GM23338 (cell line): ENCODE measurements around the gene SCAANT1. TPM values are rescaled to one million over a fixed set of nuclear protein-coding genes. Genes with fewer than 3 reads are reported as not detected.

Experiments
- ATAC-seq: fragments of 200-7000 bp; cut with Tn5 transposase; 3 replicates; pipeline ENCODE4 v1.9.1; 2020
- DNase-seq: peaks from one replicate; pipeline ENCODE4 v3.0.0-alpha.2; 2015; ENCODE audit warnings: low spot score
- H2AFZ ChIP-seq: fragments of 200-600 bp; sonication (generic); 2 replicates; pipeline ENCODE4 v1.8.0; 2016; ENCODE audit warnings: antibody characterized with exemption, mild to moderate bottlenecking, moderate library complexity
- H3F3A ChIP-seq: fragments of 200-600 bp; sonication (generic); replicated peaks from 2 replicates; pipeline ENCODE4 v1.8.0; 2017; ENCODE audit warnings: antibody characterized with exemption, mixed run types, low read depth
- H3K27ac ChIP-seq: fragments of 200-600 bp; sonication (generic); 2 replicates; pipeline ENCODE4 v1.6.1; 2016; ENCODE audit warnings: low read depth
- H3K27me3 ChIP-seq: fragments of 200-600 bp; sonication (generic); 2 replicates; pipeline ENCODE4 v1.8.0; 2016; ENCODE audit warnings: mild to moderate bottlenecking, mixed run types, moderate library complexity; ENCODE audit not compliant: insufficient read depth
- H3K36me3 ChIP-seq: fragments of 200-600 bp; sonication (generic); 2 replicates; pipeline ENCODE4 v1.8.0; 2016; ENCODE audit warnings: mild to moderate bottlenecking; ENCODE audit not compliant: insufficient read depth
- H3K4me1 ChIP-seq: fragments of 200-600 bp; sonication (generic); 2 replicates; pipeline ENCODE4 v1.8.0; 2016; ENCODE audit warnings: mild to moderate bottlenecking, moderate library complexity; ENCODE audit not compliant: insufficient read depth
- H3K4me2 ChIP-seq: fragments of 200-600 bp; sonication (generic); 2 replicates; pipeline ENCODE4 v1.7.1; 2017; ENCODE audit warnings: mixed run types
- H3K4me3 ChIP-seq: fragments of 200-600 bp; sonication (generic); 2 replicates; pipeline ENCODE4 v1.6.1; 2016; ENCODE audit warnings: mixed run types
- H3K79me2 ChIP-seq: fragments of 200-600 bp; sonication (generic); replicated peaks from 2 replicates; pipeline ENCODE4 v1.8.0; 2017; ENCODE audit warnings: mild to moderate bottlenecking; ENCODE audit not compliant: insufficient read depth
- H3K9me2 ChIP-seq: fragments of 200-600 bp; sonication (generic); 2 replicates; pipeline ENCODE4 v1.8.0; 2017; ENCODE audit not compliant: insufficient read depth
- H4K20me1 ChIP-seq: fragments of 200-600 bp; sonication (generic); replicated peaks from 2 replicates; pipeline ENCODE4 v1.8.0; 2017; ENCODE audit warnings: mild to moderate bottlenecking; ENCODE audit not compliant: insufficient read depth
- H3K27ac Mint-ChIP-seq: 2 replicates; pipeline ENCODE4 v1.8.0; 2020; ENCODE audit warnings: inconsistent platforms, mild to moderate bottlenecking, moderate library complexity, mixed read lengths
- H3K27me3 Mint-ChIP-seq: 3 replicates; pipeline ENCODE4 v1.8.0; 2022; ENCODE audit warnings: low read depth, mild to moderate bottlenecking, moderate library complexity, mixed read lengths, inconsistent platforms; ENCODE audit not compliant: insufficient read depth, poor library complexity
- H3K36me3 Mint-ChIP-seq: 3 replicates; pipeline ENCODE4 v1.8.0; 2021; ENCODE audit warnings: low read depth, mild to moderate bottlenecking, inconsistent platforms, moderate library complexity, mixed read lengths
- H3K4me1 Mint-ChIP-seq: 3 replicates; pipeline ENCODE4 v1.8.0; 2020; ENCODE audit warnings: mild to moderate bottlenecking, inconsistent platforms, mixed read lengths
- H3K4me3 Mint-ChIP-seq: 3 replicates; pipeline ENCODE4 v1.8.0; 2021; ENCODE audit warnings: moderate library complexity, mild to moderate bottlenecking, inconsistent platforms, mixed read lengths
- H3K9me3 Mint-ChIP-seq: 3 replicates; pipeline ENCODE4 v1.8.0; 2020; ENCODE audit warnings: moderate library complexity, mild to moderate bottlenecking, inconsistent platforms, mixed read lengths
- ETS1 ChIP-seq: IDR thresholded peaks from 2 replicates; pipeline ENCODE4 v1.6.1; 2016; ENCODE audit warnings: antibody characterized with exemption
- EZH2 ChIP-seq: fragments of 200-600 bp; sonication (generic); IDR thresholded peaks from one replicate; pipeline ENCODE4 v1.8.0; 2017; ENCODE audit warnings: antibody characterized with exemption, mild to moderate bottlenecking, low read depth; ENCODE audit not compliant: unreplicated experiment
- EZH2phosphoT487 ChIP-seq: fragments of 200-600 bp; sonication (generic); IDR thresholded peaks from one replicate; pipeline ENCODE4 v1.8.1; 2018; ENCODE audit warnings: antibody characterized with exemption; ENCODE audit not compliant: unreplicated experiment
- JUNB ChIP-seq: IDR thresholded peaks from one replicate; pipeline ENCODE4 v1.6.1; 2016; ENCODE audit warnings: antibody characterized with exemption; ENCODE audit not compliant: unreplicated experiment
- NANOG ChIP-seq: IDR thresholded peaks from 2 replicates; pipeline ENCODE4 v1.6.1; 2016; ENCODE audit warnings: antibody characterized with exemption, borderline replicate concordance
- POLR2AphosphoS5 ChIP-seq: IDR thresholded peaks from 2 replicates; pipeline ENCODE4 v1.6.1; 2016; ENCODE audit warnings: antibody characterized with exemption, low read depth
- REST ChIP-seq: IDR thresholded peaks from one replicate; pipeline ENCODE4 v1.6.1; 2018; ENCODE audit warnings: antibody characterized with exemption; ENCODE audit not compliant: unreplicated experiment
- STAT1 ChIP-seq: IDR thresholded peaks from one replicate; pipeline ENCODE4 v1.6.1; 2016; ENCODE audit warnings: antibody characterized with exemption; ENCODE audit not compliant: unreplicated experiment
- ZNF114 ChIP-seq: fragments of 250-450 bp; sonication (Bioruptor Pico); IDR thresholded peaks from 2 replicates; pipeline ENCODE4 v1.5.0; 2020; ENCODE audit warnings: mild to moderate bottlenecking, moderate library complexity
- ZNF331 ChIP-seq: fragments of 250-450 bp; sonication (Bioruptor Pico); IDR thresholded peaks from 2 replicates; pipeline ENCODE4 v1.5.0; 2020; ENCODE audit warnings: low read depth, mild to moderate bottlenecking, moderate library complexity
- ZNF462 ChIP-seq: fragments of 250-450 bp; sonication (Bioruptor Pico); IDR thresholded peaks from 2 replicates; pipeline ENCODE4 v1.5.0; 2020; ENCODE audit warnings: mild to moderate bottlenecking, moderate library complexity
- polyA plus RNA-seq: library from polyadenylated mRNA; unstranded; fragments of >200 nt; fragmentation: Nextera tagmentation; extraction: Ambion mirVana; gene quantifications from 2 replicates; pipeline ENCODE4 v1.2.1, GENCODE V29; 2016
- total RNA-seq: library from RNA; depleted of rRNA; stranded (reverse); fragments of >200 nt; shearing (Covaris generic); gene quantifications from 2 replicates; pipeline ENCODE4 v1.2.3, GENCODE V29; 2014

The SCAANT1 gene
- total and polyA plus RNA-seq, 2 experiments from 2014 or later: 1.2 TPM; not detected in 1

GRCh38 chr3:63905731-63906620, 6.2 kb downstream of the SCAANT1 start:
- Histone ChIP-seq H4K20me1 (no peaks in the 10 kb centered on the region), H3K27me3 (peaks cover 5% of the 10 kb centered on the region; the same call in 1 of the 2 replicates), H3K4me1 (peaks cover 2% of the 10 kb centered on the region), H3F3A (no peaks in the 10 kb centered on the region), H3K9me2 (no peaks in the 10 kb centered on the region), H3K4me3 (no peak overlapping the region), H2AFZ (no peak overlapping the region), H3K27ac (no peak overlapping the region), H3K79me2 (peaks cover 10% of the 10 kb centered on the region; the same call in 1 of the 2 replicates), H3K36me3 (no peaks in the 10 kb centered on the region; the same call in 1 of the 2 replicates), H3K4me2 (no peak overlapping the region)
- Mint-ChIP-seq H3K9me3 (no peaks in the 10 kb centered on the region), H3K27ac (no peak overlapping the region), H3K4me3 (no peak overlapping the region), H3K4me1 (peaks cover 22% of the 10 kb centered on the region; the same call in 2 of the 3 replicates), H3K27me3 (peaks cover 6% of the 10 kb centered on the region), H3K36me3 (peaks cover 9% of the 10 kb centered on the region; the same call in 2 of the 3 replicates)
- TF ChIP-seq ZNF462 (CRISPR knock-in tag) (no peak), REST (no peak), STAT1 (no peak), ZNF114 (CRISPR knock-in tag) (no peak), NANOG (no peak), ETS1 (no peak), POLR2AphosphoS5 (no peak), EZH2phosphoT487 (no peak), EZH2 (no peak), JUNB (no peak), ZNF331 (no peak)
- ATAC-seq (no peak), DNase-seq (no peak)
